ENCODE results near the gene MRPL23.

Gene MRPL23

GRCh38 chr11:1946812-1947484 is at the start of gene MRPL23:
Gene MRPL23 (plus strand): TSS chr11:1947332. CDS start chr11:1947363, 31 bp downstream.
- peak in 1 of 2 donors; percentile 20 for DNase-seq (ENCODE audit: low read depth in 2 of 2)

- DNase-seq (ENCODE audit: low read depth in 2 of 2), result no peak
Observed at GRCh38 chr11:1899090-1899489, 48.0 kb upstream of the MRPL23 start.

GRCh38 chr11:1899686-1900085 is 47.4 kb upstream of the MRPL23 start:
- DNase-seq (ENCODE audit: low read depth in 2 of 2), result no peak

GRCh38 chr11:1906181-1906580 is 41.0 kb upstream of the MRPL23 start:
- DNase-seq (ENCODE audit: low read depth in 2 of 2), result no peak

GRCh38 chr11:1906611-1907423 is 40.3 kb upstream of the MRPL23 start:
- no peak for DNase-seq (ENCODE audit: low read depth in 2 of 2)

- DNase-seq (ENCODE audit: low read depth in 2 of 2), result no peak
Observed at GRCh38 chr11:1908618-1909017, 38.5 kb upstream of the MRPL23 start.

- DNase-seq (ENCODE audit: low read depth in 2 of 2), result no peak
Observed at GRCh38 chr11:1909524-1909923, 37.6 kb upstream of the MRPL23 start.

GRCh38 chr11:1912289-1912878 is 34.7 kb upstream of the MRPL23 start:
- DNase-seq (ENCODE audit: low read depth in 2 of 2), result no peak

- no peak for DNase-seq (ENCODE audit: low read depth in 2 of 2)
Observed at GRCh38 chr11:1913271-1914060, 33.7 kb upstream of the MRPL23 start.

GRCh38 chr11:1915795-1916131 is 31.4 kb upstream of the MRPL23 start:
- no peak for DNase-seq (ENCODE audit: low read depth in 2 of 2)

- DNase-seq (ENCODE audit: low read depth in 2 of 2), result no peak
Observed at GRCh38 chr11:1916132-1916985, 30.8 kb upstream of the MRPL23 start.

- no peak for DNase-seq (ENCODE audit: low read depth in 2 of 2)
Observed at GRCh38 chr11:1916986-1917522, 30.1 kb upstream of the MRPL23 start.

- no peak for DNase-seq (ENCODE audit: low read depth in 2 of 2)
Observed at GRCh38 chr11:1917523-1918435, 29.4 kb upstream of the MRPL23 start.

- DNase-seq (ENCODE audit: low read depth in 2 of 2), result no peak
Observed at GRCh38 chr11:1918436-1919315, 28.5 kb upstream of the MRPL23 start.

- DNase-seq (ENCODE audit: low read depth in 2 of 2), result no peak
Observed at GRCh38 chr11:1919391-1920127, 27.6 kb upstream of the MRPL23 start, which contains the start of gene TNNT3. Gene TNNT3 (plus strand): TSS chr11:1919703. CDS start chr11:1922875, 3,172 bp downstream.

GRCh38 chr11:1920128-1920908 is 26.8 kb upstream of the MRPL23 start:
- no peak for DNase-seq (ENCODE audit: low read depth in 2 of 2)

- DNase-seq (ENCODE audit: low read depth in 2 of 2), result no peak
Observed at GRCh38 chr11:1920909-1921573, 26.1 kb upstream of the MRPL23 start.
